Glomerular endothelial cell (primary cell): ENCODE results near the gene ZNF774. TPM values are rescaled to one million over a fixed set of nuclear protein-coding genes. Genes with fewer than 3 reads are reported as not detected.

ENCODE experiments used
- total RNA-seq: library from RNA; depleted of rRNA; stranded (reverse); fragments of >200 nt; gene quantifications from 2 replicates; pipeline ENCODE4 v1.2.3, GENCODE V29; 2015

Gene ZNF774
- total RNA-seq, 1 donor from 2014 or later: 1.6 TPM

Other genes starting within 250 kb of the ZNF774 start
- gene IDH2, start 249.8 kb upstream of the ZNF774 start, total RNA-seq: 88.2 and 116 TPM in 2 replicates
- gene SEMA4B, start 151.0 kb upstream of the ZNF774 start, total RNA-seq: 16.3 and 16.7 TPM in 2 replicates
- 36.3 and 44.9 TPM in 2 replicates for gene CIB1, start 118.3 kb upstream of the ZNF774 start, total RNA-seq
- 12.4 and 16.4 TPM in 2 replicates for gene GDPGP1, start 118.1 kb upstream of the ZNF774 start, total RNA-seq
- not detected in 2 replicates for gene TTLL13, start 102.7 kb upstream of the ZNF774 start, total RNA-seq
- gene NGRN, start 86.6 kb upstream of the ZNF774 start, total RNA-seq: 52.7 and 64.9 TPM in 2 replicates
- gene IQGAP1, start 36.0 kb downstream of the ZNF774 start, total RNA-seq: 292 and 350 TPM in 2 replicates
- gene CRTC3, start 177.6 kb downstream of the ZNF774 start, total RNA-seq: 13.3 and 22.9 TPM in 2 replicates